Vagina (tissue), 2 donors: Measurements from ENCODE around the gene GRAP.

Source experiments
- CTCF ChIP-seq, 3 experiments: fragments of 450-650 bp in 2 of 3; fragments of 200-600 bp in 1 of 3; sonication (generic) in 1 of 3; IDR thresholded peaks; one replicate each; pipeline ENCODE4 v1.5.1; 2017 to 2019; ENCODE audit warnings: antibody characterized with exemption in 3 of 3, mild to moderate bottlenecking in 2 of 3, moderate library complexity in 2 of 3
- POLR2A ChIP-seq, 2 donors: fragments of 450-650 bp; IDR thresholded peaks; one replicate each; pipeline ENCODE4 v1.6.1; 2017; ENCODE audit warnings: antibody characterized with exemption in 2 of 2, mild to moderate bottlenecking in 2 of 2, moderate library complexity in 2 of 2
- POLR2AphosphoS5 ChIP-seq, 2 donors: sonication (generic); formaldehyde crosslinking; IDR thresholded peaks; one replicate each; pipeline ENCODE4 v1.9.0; 2017; ENCODE audit warnings: antibody characterized with exemption in 2 of 2, mild to moderate bottlenecking in 2 of 2, low read depth in 1 of 2; ENCODE audit not compliant: insufficient read depth in 1 of 2

GRCh38 chr17:18986541-18987229 lies 60.1 kb downstream of the GRAP start:
- TF ChIP-seq CTCF (IDR thresholded peaks at IDR 0.05) (no peak), POLR2AphosphoS5 (IDR thresholded peaks at IDR 0.05; ENCODE audit: insufficient read depth in 1 of 2, low read depth in 1 of 2) (no peak), POLR2A (IDR thresholded peaks at IDR 0.05) (no peak)
